Stimulated activated CD8-positive, alpha-beta memory T cell treated with anti-CD3 and anti-CD28 coated beads, Interleukin-12 subunit alpha, Interleukin-12 subunit beta, amount 100 ng/mL, for 4 hours (primary cell): Measurements from ENCODE around the gene NEU1.
"Not testable (repeated sequence)": the region's sequence is repeated elsewhere in the genome, so short reads cannot be mapped to it uniquely, and the experiment has no call there.

Experiments used
- DNase-seq: peaks from one replicate; pipeline ENCODE4 v3.0.0-alpha.2; 2020; ENCODE audit warnings: low read depth

The NEU1 gene

GRCh38 chr6:31862344-31863235, at the start of gene NEU1:
Gene NEU1, minus strand, starts transcription at chr6:31862821. Its CDS starts 45 bp downstream, at chr6:31862776.
- peak; percentile 97 for DNase-seq

- DNase-seq, result no peak
Observed at GRCh38 chr6:31911826-31912585, 49.4 kb upstream of the NEU1 start.

GRCh38 chr6:31909298-31909697, 46.7 kb upstream of the NEU1 start:
- DNase-seq, result not testable (repeated sequence)

- DNase-seq, result no peak
Observed at GRCh38 chr6:31908791-31909190, 46.2 kb upstream of the NEU1 start.

- not testable (repeated sequence) for DNase-seq
Observed at GRCh38 chr6:31908255-31908654, 45.6 kb upstream of the NEU1 start.

- no peak for DNase-seq
Observed at GRCh38 chr6:31907158-31907813, 44.7 kb upstream of the NEU1 start.

GRCh38 chr6:31906727-31907126, 44.1 kb upstream of the NEU1 start:
- not testable (repeated sequence) for DNase-seq

- DNase-seq, result no peak
Observed at GRCh38 chr6:31906122-31906521, 43.5 kb upstream of the NEU1 start.

GRCh38 chr6:31905041-31905440, 42.4 kb upstream of the NEU1 start:
- no peak for DNase-seq

GRCh38 chr6:31903957-31904356, 41.3 kb upstream of the NEU1 start:
- no peak for DNase-seq

- DNase-seq, result peak; percentile 81
Observed at GRCh38 chr6:31901953-31902643, 39.5 kb upstream of the NEU1 start, which contains the start of gene ZBTB12. Gene ZBTB12, minus strand, starts transcription at chr6:31902086. Its CDS starts 781 bp downstream, at chr6:31901305.

- peak; percentile 56 for DNase-seq
Observed at GRCh38 chr6:31901415-31901952, 38.9 kb upstream of the NEU1 start.

GRCh38 chr6:31900917-31901414, 38.3 kb upstream of the NEU1 start:
- DNase-seq, result no peak

GRCh38 chr6:31899882-31900722, 37.5 kb upstream of the NEU1 start:
- DNase-seq, result no peak

GRCh38 chr6:31899215-31899614, 36.6 kb upstream of the NEU1 start:
- DNase-seq, result no peak

GRCh38 chr6:31898383-31899011, 35.9 kb upstream of the NEU1 start:
- no peak for DNase-seq

- peak; percentile 79 for DNase-seq
Observed at GRCh38 chr6:31897612-31898382, 35.2 kb upstream of the NEU1 start, which contains the start of gene EHMT2. Gene EHMT2, minus strand, starts transcription at chr6:31897698. Its CDS starts 21 bp downstream, at chr6:31897677.

- no peak for DNase-seq
Observed at GRCh38 chr6:31896856-31897611, 34.4 kb upstream of the NEU1 start.
